Measurements from ENCODE around the gene ITGAD. TPM values are rescaled to one million over a fixed set of nuclear protein-coding genes. Genes with fewer than 3 reads are reported as not detected.

The ITGAD gene
- total RNA-seq, 1 donor from 2014 or later, result not detected

Other genes with a start within 250 kb of the ITGAD start
- 0.29 and 1.3 TPM in 2 replicates for gene PRSS36, start 243.3 kb upstream of the ITGAD start, total RNA-seq
- gene FUS, start 213.2 kb upstream of the ITGAD start, total RNA-seq, result 67.2 and 83.8 TPM in 2 replicates
- 22.0 and 43.5 TPM in 2 replicates for gene PYCARD, start 190.6 kb upstream of the ITGAD start, total RNA-seq
- gene TRIM72, start 179.2 kb upstream of the ITGAD start, total RNA-seq, result not detected in 2 replicates
- gene PYDC1, start 176.2 kb upstream of the ITGAD start, total RNA-seq, result not detected in 2 replicates
- 0.06 and 0.72 TPM in 2 replicates for gene ITGAM, start 133.4 kb upstream of the ITGAD start, total RNA-seq
- 0.23 TPM in 1 of 2 replicates, not detected in the other for gene ITGAX, start 38.2 kb upstream of the ITGAD start, total RNA-seq
- not detected in 2 replicates for gene COX6A2, start 35.0 kb downstream of the ITGAD start, total RNA-seq
- 0.22 TPM in 1 of 2 replicates, not detected in the other for gene ZNF843, start 49.5 kb downstream of the ITGAD start, total RNA-seq
- 9.2 and 10.3 TPM in 2 replicates for gene ARMC5, start 66.2 kb downstream of the ITGAD start, total RNA-seq
- 56.8 and 62.2 TPM in 2 replicates for gene TGFB1I1, start 78.8 kb downstream of the ITGAD start, total RNA-seq
- 0.07 TPM in 1 of 2 replicates, not detected in the other for gene SLC5A2, start 89.8 kb downstream of the ITGAD start, total RNA-seq
- 31.4 and 42.8 TPM in 2 replicates for gene RUSF1, start 115.1 kb downstream of the ITGAD start, total RNA-seq
- gene AHSP, start 134.6 kb downstream of the ITGAD start, total RNA-seq, result not detected in 2 replicates

All from epithelial cell of proximal tubule (primary cell).